GM18508 (cell line): ENCODE data around the gene AGTRAP.

Experiments used
- ATAC-seq: cut with Tn5 transposase; IDR thresholded peaks from one replicate; pipeline ENCODE4 v1.9.1; 2021; ENCODE audit warnings: moderate number of reproducible peaks; ENCODE audit not compliant: insufficient read depth, unreplicated experiment

Gene AGTRAP

GRCh38 chr1:11705596-11705995, 30.3 kb upstream of the AGTRAP start:
- ATAC-seq, result no peak

GRCh38 chr1:11706292-11706691, 29.6 kb upstream of the AGTRAP start:
- ATAC-seq, result no peak

GRCh38 chr1:11707621-11708276, 28.2 kb upstream of the AGTRAP start:
- no peak for ATAC-seq

- no peak for ATAC-seq
Measured at GRCh38 chr1:11708554-11709350, 27.2 kb upstream of the AGTRAP start.

- ATAC-seq, result no peak
Measured at GRCh38 chr1:11711490-11711889, 24.4 kb upstream of the AGTRAP start.

- ATAC-seq, result no peak
Measured at GRCh38 chr1:11712285-11712684, 23.7 kb upstream of the AGTRAP start.

- no peak for ATAC-seq
Measured at GRCh38 chr1:11713095-11713494, 22.8 kb upstream of the AGTRAP start.

- no peak for ATAC-seq
Measured at GRCh38 chr1:11714831-11715575, 20.9 kb upstream of the AGTRAP start.

- ATAC-seq, result no peak
Measured at GRCh38 chr1:11719313-11720032, 16.5 kb upstream of the AGTRAP start.

GRCh38 chr1:11720033-11720376, 15.9 kb upstream of the AGTRAP start:
- ATAC-seq, result no peak

- no peak for ATAC-seq
Measured at GRCh38 chr1:11720525-11720924, 15.4 kb upstream of the AGTRAP start.

GRCh38 chr1:11721311-11721710, 14.6 kb upstream of the AGTRAP start:
- ATAC-seq, result no peak

- no peak for ATAC-seq
Measured at GRCh38 chr1:11722538-11722937, 13.4 kb upstream of the AGTRAP start.

GRCh38 chr1:11725616-11726015, 10.3 kb upstream of the AGTRAP start:
- no peak for ATAC-seq

GRCh38 chr1:11727119-11727518, 8.8 kb upstream of the AGTRAP start:
- no peak for ATAC-seq

GRCh38 chr1:11728126-11728806, 7.7 kb upstream of the AGTRAP start:
- no peak for ATAC-seq

- ATAC-seq, result no peak
Measured at GRCh38 chr1:11729155-11729497, 6.8 kb upstream of the AGTRAP start.

GRCh38 chr1:11729498-11730428, 6.2 kb upstream of the AGTRAP start:
- no peak for ATAC-seq

GRCh38 chr1:11730429-11730891, 5.5 kb upstream of the AGTRAP start:
- no peak for ATAC-seq
